D341Med (cell line): Measurements from ENCODE around the gene SUOX.
"Not testable (repeated sequence)": the region's sequence is repeated elsewhere in the genome, so short reads cannot be mapped to it uniquely, and the experiment has no call there.

Experiments
- DNase-seq: peaks from one replicate; pipeline ENCODE4 v3.0.0; 2012; ENCODE audit warnings: low spot score

The SUOX gene

GRCh38 chr12:55996715-55997534 lies at the start of gene SUOX:
TSS of gene SUOX (plus strand) at chr12:55997276. CDS start at chr12:56002222, 4,946 bp downstream.
- peak; percentile 85 for DNase-seq

DNA sequence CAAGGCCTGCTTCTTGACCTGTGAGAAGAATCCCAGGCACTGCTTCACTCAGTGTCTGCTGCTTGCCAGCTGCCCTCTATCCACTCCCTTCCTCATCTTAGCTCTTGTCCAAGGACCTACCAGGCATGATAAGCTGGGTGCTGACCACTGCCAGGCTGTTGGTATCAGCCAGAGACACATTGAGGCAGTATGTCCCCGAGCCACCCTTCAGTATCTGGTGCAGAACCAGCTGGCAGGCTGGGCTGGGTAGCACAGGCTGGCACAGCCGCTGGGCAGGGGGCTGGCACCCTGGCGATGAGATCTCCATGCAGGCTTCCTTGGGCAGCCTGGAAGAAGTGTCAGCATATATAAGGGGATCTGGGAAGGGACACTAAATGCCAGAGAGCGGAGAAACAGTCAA lies 41.7 kb upstream of the SUOX start:
- no peak for DNase-seq

GRCh38 chr12:55955800-55956508 lies 41.1 kb upstream of the SUOX start:
- DNase-seq: peak; percentile 54

DNA sequence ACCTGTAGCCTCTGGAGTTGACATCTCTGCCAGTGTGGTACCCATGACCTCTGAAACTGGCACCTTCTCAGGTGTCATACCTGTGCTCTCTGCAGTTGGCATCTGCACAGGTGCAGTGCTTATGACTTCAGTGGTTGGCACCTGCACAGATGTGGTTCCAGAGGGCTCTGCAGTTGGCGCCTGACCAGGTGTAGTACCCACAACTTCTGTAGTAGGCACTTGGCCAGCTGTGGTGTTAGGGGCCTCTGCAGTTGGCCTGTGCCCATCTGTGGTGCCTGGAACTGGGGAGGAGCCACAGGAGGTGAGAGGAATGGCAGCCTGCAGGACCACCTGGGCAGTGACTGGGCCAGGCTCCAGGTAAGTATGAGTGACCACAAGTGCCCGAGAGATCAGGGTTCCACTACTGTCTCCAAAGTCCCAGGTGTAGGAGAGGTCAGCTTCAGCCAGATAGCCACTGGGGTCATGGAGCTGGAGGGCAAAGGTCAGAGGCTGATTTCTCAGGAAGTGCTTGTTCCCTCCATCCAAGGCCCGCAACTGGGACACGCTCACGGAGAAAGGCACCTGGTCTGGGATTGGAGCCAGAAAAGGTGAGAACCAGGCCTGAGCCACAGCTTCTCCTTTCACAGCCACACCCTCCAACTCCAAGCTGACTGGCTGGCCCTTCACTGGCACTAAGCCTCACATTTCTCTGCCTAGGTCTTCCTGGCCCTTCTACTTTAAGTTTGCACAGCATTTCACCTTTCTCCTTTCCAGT lies 39.8 kb upstream of the SUOX start:
- no peak for DNase-seq

DNA sequence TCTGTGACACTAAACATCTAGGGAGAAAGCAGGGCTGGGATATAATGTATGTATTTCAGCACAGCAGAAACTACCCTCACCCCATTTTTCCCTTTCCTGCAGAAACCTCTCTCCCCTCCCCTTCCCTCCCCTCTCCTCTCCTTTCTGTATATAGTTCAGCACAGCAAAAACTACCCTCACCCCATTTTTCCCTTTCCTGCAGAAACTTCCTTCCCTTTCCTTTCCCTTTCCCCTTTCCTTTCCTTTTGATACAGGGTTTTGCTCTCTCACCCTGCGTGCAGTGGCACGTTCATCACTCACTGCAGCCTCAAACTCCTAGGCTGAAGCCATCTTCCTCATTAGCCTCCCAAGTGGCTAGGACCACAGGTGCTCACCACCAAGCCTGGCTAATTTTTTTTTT lies 33.3 kb upstream of the SUOX start:
- no peak for DNase-seq

GRCh38 chr12:55965240-55965639 lies 31.8 kb upstream of the SUOX start:
- no peak for DNase-seq

GRCh38 chr12:55965941-55966407 lies 31.1 kb upstream of the SUOX start, which contains the start of gene PMEL:
TSS of gene PMEL (minus strand) at chr12:55966042. CDS start at chr12:55966011, 31 bp downstream.
- no peak for DNase-seq

- peak; percentile 93 for DNase-seq
Observed at GRCh38 chr12:55966408-55967281, 30.4 kb upstream of the SUOX start, which contains the start of gene CDK2. TSS of gene CDK2 (plus strand) at chr12:55966830. CDS start at chr12:55967009, 179 bp downstream.

DNA sequence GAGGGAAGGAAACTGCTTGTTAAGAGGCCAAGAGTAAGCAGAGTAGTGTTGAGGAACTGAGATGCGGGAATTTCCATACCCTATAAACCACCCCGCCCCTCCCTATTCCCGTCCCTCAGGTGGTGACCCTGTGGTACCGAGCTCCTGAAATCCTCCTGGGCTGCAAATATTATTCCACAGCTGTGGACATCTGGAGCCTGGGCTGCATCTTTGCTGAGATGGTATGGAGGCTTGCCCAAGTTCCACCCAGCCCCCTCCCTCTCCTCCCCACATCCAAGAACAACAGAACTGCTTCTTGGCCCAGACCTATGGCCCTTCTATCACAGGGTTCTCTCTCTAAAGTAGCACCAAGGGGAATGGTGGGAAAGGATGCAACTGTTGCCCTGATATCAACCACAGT lies 27.7 kb upstream of the SUOX start:
- no peak for DNase-seq

GRCh38 chr12:55970775-55971174 lies 26.3 kb upstream of the SUOX start:
- no peak for DNase-seq

DNA sequence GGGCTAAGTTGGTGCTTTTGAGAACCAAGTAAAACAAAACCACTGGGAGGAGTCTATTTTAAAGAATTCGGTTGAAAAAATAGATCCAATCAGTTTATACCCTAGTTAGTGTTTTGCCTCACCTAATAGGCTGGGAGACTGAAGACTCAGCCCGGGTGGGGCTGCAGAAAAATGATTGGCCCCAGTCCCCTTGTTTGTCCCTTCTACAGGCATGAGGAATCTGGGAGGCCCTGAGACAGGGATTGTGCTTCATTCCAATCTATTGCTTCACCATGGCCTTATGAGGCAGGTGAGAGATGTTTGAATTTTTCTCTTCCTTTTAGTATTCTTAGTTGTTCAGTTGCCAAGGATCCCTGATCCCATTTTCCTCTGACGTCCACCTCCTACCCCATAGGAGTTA lies 25.0 kb upstream of the SUOX start:
- no peak for DNase-seq

DNA sequence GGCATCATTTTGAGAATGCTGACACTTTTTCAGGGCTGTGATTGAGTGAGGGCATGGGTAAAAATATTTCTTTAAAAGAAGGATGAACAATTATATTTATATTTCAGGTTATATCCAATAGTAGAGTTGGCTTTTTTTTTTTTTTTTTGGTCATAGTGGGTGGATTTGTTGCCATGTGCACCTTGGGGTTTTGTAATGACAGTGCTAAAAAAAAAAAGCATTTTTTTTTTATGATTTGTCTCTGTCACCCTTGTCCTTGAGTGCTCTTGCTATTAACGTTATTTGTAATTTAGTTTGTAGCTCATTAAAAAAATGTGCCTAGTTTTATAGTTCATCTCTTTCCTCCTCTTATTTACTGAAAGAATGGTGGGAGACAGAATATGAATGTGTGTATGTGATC lies 24.6 kb upstream of the SUOX start:
- DNase-seq: no peak

GRCh38 chr12:55972911-55973598 lies 24.0 kb upstream of the SUOX start:
- no peak for DNase-seq

GRCh38 chr12:55973599-55974307 lies 23.3 kb upstream of the SUOX start, which contains the start of gene RAB5B:
TSS of gene RAB5B (plus strand) at chr12:55974078. CDS start at chr12:55986961, 12,883 bp downstream.
- peak; percentile 95 for DNase-seq

- peak; percentile 69 for DNase-seq
Observed at GRCh38 chr12:55974308-55974730, 22.8 kb upstream of the SUOX start.

DNA sequence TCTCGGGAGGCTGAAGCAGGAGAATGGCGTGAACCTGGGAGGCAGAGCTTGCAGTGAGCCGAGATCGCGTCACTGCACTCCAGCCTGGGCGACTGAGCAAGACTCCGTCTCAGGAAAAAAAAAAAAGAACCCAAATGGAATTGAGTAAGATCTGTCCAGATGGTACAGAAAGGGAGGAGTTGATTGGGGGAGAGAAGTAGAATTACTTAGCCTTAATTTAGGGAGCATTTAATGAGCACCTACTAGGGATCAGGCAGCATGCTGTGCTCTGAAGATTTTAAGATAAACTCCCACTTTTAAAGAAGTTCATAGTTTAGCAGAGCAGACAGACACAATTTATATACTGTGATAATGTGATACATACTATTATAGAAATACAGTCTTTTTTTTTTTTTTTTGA lies 18.7 kb upstream of the SUOX start:
- no peak for DNase-seq

DNA sequence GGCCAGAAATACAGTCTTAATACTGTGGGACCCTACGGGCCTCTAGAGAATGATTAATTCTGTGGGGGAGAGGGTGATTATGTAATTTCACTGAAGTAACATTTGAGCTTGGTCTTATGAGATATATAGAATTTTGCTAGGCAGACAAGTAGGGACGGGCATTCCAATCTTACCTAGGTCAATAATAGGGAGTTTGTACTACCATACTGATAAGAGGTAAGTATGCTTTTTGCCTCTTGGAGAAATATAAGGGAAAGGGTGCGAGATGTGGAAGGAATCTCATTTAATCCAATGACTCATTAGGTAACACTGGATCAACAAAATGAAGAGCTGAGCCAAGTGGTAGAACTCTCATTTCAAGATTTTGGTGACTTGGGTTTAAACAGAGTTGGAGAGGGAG lies 18.0 kb upstream of the SUOX start:
- DNase-seq: no peak

- DNase-seq: not testable (repeated sequence)
Observed at GRCh38 chr12:55981882-55982281, 15.2 kb upstream of the SUOX start.

DNA sequence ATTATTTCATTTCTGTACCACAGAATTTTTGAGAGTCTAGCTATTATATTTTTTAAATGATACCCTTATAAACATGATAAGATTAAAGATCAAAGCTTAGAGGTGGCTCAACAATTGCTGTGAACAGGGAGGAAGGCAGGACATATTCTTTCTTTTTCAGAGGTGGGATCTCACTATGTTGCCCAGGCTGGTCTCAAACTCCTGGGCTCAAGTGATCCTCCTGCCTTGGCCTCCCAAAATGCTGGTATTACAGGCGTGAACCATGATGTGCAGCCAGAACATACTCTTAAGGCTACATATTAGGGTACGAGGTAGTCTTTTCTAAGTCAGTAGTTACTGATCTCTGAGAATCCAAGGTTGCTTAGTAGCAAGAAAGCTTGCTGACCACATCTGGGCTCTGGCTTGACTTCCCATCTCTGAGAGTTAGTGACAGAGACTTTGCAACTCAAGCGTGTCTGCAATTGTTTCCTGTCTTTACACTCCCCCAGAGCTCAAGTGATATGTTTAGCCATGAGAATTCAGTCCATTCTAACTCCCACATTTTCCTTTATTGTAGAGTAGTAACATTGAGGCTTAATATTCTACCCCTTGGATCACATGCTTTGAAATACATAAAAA lies 14.6 kb upstream of the SUOX start:
- DNase-seq: no peak
